ENCODE results near the gene EMC8. TPM values are rescaled to one million over a fixed set of nuclear protein-coding genes. Genes with fewer than 3 reads are reported as not detected.
A peak's percentile ranks its signal among the peaks of the same experiment; 100 is the strongest.

EMC8 gene
- total RNA-seq, 1 donor from 2014 or later, result 27.4 TPM

GRCh38 chr16:85762970-85763369, 36.4 kb downstream of the EMC8 start:
- TF ChIP-seq, protein P1, sequence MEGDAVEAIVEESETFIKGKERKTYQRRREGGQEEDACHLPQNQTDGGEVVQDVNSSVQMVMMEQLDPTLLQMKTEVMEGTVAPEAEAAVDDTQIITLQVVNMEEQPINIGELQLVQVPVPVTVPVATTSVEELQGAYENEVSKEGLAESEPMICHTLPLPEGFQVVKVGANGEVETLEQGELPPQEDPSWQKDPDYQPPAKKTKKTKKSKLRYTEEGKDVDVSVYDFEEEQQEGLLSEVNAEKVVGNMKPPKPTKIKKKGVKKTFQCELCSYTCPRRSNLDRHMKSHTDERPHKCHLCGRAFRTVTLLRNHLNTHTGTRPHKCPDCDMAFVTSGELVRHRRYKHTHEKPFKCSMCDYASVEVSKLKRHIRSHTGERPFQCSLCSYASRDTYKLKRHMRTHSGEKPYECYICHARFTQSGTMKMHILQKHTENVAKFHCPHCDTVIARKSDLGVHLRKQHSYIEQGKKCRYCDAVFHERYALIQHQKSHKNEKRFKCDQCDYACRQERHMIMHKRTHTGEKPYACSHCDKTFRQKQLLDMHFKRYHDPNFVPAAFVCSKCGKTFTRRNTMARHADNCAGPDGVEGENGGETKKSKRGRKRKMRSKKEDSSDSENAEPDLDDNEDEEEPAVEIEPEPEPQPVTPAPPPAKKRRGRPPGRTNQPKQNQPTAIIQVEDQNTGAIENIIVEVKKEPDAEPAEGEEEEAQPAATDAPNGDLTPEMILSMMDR (IDR thresholded peaks at IDR 0.05), result no peak
- H3K27ac Mint-ChIP-seq (ENCODE audit: unreplicated experiment), result no peak overlapping the region
- no peak for DNase-seq (ENCODE audit: low spot score)
- peaks cover 8% of the 10 kb centered on the region for H3K4me1 Mint-ChIP-seq (ENCODE audit: low read depth)
- H3K9me3 Mint-ChIP-seq (ENCODE audit: low read depth), result no peaks in the 10 kb centered on the region
- H3K27me3 Mint-ChIP-seq (ENCODE audit: low read depth), result peaks cover 7% of the 10 kb centered on the region
- no peak overlapping the region for H3K4me3 Mint-ChIP-seq (ENCODE audit: unreplicated experiment)
- H3K36me3 Mint-ChIP-seq (ENCODE audit: low read depth), result no peaks in the 10 kb centered on the region

DNA sequence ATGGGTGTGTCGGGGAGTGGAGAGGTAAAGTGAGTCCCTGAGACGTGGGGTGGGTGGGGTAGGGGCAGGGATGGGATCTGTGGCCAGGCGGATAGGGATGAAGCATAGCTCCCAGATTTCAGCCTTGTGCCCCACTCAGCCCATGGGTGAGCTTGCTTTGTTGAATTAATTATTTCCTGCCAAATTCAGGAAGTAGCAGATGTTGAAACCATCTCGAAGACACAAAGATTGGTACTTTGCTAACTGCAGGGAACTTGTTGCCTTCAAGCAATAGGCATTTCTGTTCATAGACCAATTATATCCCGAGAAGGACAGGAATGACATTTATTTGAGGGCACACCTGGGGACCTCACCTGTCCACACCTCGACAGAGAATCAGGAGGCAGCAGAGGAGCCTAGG, 37.5 kb downstream of the EMC8 start:
- Mint-ChIP-seq H3K27me3 (ENCODE audit: low read depth) (peaks cover 7% of the 10 kb centered on the region), H3K9me3 (ENCODE audit: low read depth) (no peaks in the 10 kb centered on the region), H3K27ac (ENCODE audit: unreplicated experiment) (no peak overlapping the region), H3K4me1 (ENCODE audit: low read depth) (peaks cover 7% of the 10 kb centered on the region), H3K4me3 (ENCODE audit: unreplicated experiment) (no peak overlapping the region), H3K36me3 (ENCODE audit: low read depth) (no peaks in the 10 kb centered on the region)
- TF ChIP-seq, protein P1 (IDR thresholded peaks at IDR 0.05), result no peak
- no peak for DNase-seq (ENCODE audit: low spot score)

- no peaks in the 10 kb centered on the region for H3K36me3 Mint-ChIP-seq (ENCODE audit: low read depth)
Observed at GRCh38 chr16:85759631-85760419, 39.5 kb downstream of the EMC8 start.

DNA sequence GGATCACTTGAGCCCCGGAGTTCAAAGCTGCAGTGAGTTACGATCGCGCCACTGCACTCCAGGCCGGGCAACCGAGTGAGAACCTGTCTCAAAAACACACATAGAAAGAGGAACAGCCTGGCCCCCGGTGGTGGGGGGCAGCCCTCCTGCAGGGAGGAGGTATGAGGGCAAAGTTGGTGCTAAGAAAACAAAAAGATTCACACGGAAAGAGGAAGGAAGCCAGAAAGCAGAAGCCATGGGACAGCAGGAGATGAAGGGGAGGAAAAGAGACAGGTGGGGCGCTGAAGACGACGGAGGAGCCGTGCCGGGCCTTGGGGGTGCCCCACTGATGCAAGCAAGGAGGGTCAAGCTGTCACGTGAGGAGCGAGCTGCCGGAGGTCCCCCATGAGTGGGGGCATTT, 40.2 kb downstream of the EMC8 start:
- no peak for DNase-seq (ENCODE audit: low spot score)
- Mint-ChIP-seq H3K4me1 (ENCODE audit: low read depth) (peaks cover 17% of the 10 kb centered on the region), H3K27ac (ENCODE audit: unreplicated experiment) (no peak overlapping the region), H3K9me3 (ENCODE audit: low read depth) (no peaks in the 10 kb centered on the region), H3K4me3 (ENCODE audit: unreplicated experiment) (no peak overlapping the region), H3K36me3 (ENCODE audit: low read depth) (no peaks in the 10 kb centered on the region), H3K27me3 (ENCODE audit: low read depth) (peaks cover 7% of the 10 kb centered on the region)
- TF ChIP-seq, protein P1 (IDR thresholded peaks at IDR 0.05), result no peak

More at GRCh38 chr16:85759631-85760419, 39.5 kb downstream of the EMC8 start:
- TF ChIP-seq, protein P1 (IDR thresholded peaks at IDR 0.05), result peak; percentile 49
- Mint-ChIP-seq H3K9me3 (ENCODE audit: low read depth) (no peaks in the 10 kb centered on the region), H3K27me3 (ENCODE audit: low read depth) (peaks cover 7% of the 10 kb centered on the region), H3K4me1 (ENCODE audit: low read depth) (peaks cover 13% of the 10 kb centered on the region), H3K4me3 (ENCODE audit: unreplicated experiment) (no peak overlapping the region), H3K27ac (ENCODE audit: unreplicated experiment) (no peak overlapping the region)
- DNase-seq (ENCODE audit: low spot score), result no peak

GRCh38 chr16:85757341-85757822, 42.0 kb downstream of the EMC8 start:
- TF ChIP-seq, protein P1 (IDR thresholded peaks at IDR 0.05), result no peak
- H3K27me3 Mint-ChIP-seq (ENCODE audit: low read depth), result peaks cover 9% of the 10 kb centered on the region
- no peak overlapping the region for H3K27ac Mint-ChIP-seq (ENCODE audit: unreplicated experiment)

More at GRCh38 chr16:85757341-85757822, 42.0 kb downstream of the EMC8 start:
- Mint-ChIP-seq H3K9me3 (ENCODE audit: low read depth) (no peaks in the 10 kb centered on the region), H3K4me3 (ENCODE audit: unreplicated experiment) (no peak overlapping the region), H3K4me1 (ENCODE audit: low read depth) (peaks cover 26% of the 10 kb centered on the region), H3K36me3 (ENCODE audit: low read depth) (no peaks in the 10 kb centered on the region)
- no peak for DNase-seq (ENCODE audit: low spot score)

Data from chondrocyte (in vitro differentiated cells).